Upper lobe of right lung (tissue), 1 donor: Measurements from ENCODE around the gene GUCY1B1. TPM values are rescaled to one million over a fixed set of nuclear protein-coding genes. Genes with fewer than 3 reads are reported as not detected.
A peak's percentile ranks its signal among the peaks of the same experiment; 100 is the strongest.

ENCODE experiments used
- ATAC-seq: fragments of 200-7000 bp; cut with Tn5 transposase; one replicate; pipeline ENCODE4 v1.9.1; 2020; ENCODE audit warnings: mild to moderate bottlenecking, moderate library complexity
- DNase-seq: peaks from one replicate; pipeline ENCODE4 v3.0.0-alpha.2; 2020
- H3K27ac ChIP-seq: fragments of 200-600 bp; one replicate; pipeline ENCODE4 v1.8.0; 2022
- H3K27me3 ChIP-seq: fragments of 200-600 bp; one replicate; pipeline ENCODE4 v1.8.0; 2022; ENCODE audit warnings: mild to moderate bottlenecking
- H3K36me3 ChIP-seq: fragments of 200-600 bp; one replicate; pipeline ENCODE4 v1.8.0; 2022
- H3K4me1 ChIP-seq: fragments of 200-600 bp; one replicate; pipeline ENCODE4 v1.8.0; 2022
- H3K4me3 ChIP-seq: fragments of 200-600 bp; one replicate; pipeline ENCODE4 v1.8.0; 2022; ENCODE audit warnings: mild to moderate bottlenecking
- H3K9me3 ChIP-seq: fragments of 200-600 bp; one replicate; pipeline ENCODE4 v1.8.0; 2022
- intact Hi-C: fragments of 100-400 bp; cut with DNase I; formaldehyde crosslinking; loops from one replicate; pipeline ENCODE4 v1.11.0; 2022
- total RNA-seq: library from RNA; stranded (reverse); fragmentation: NEBNext Ultra II Directional; extraction: Animal tissue kit (Norgen Biotek cat#: 25700); gene quantifications from one replicate; pipeline ENCODE4 v1.2.1, GENCODE V29; 2021
- TF ChIP-seq, protein P1 (sequence below): fragments of 200-600 bp; IDR thresholded peaks from one replicate; pipeline ENCODE4 v1.8.0; 2022; ENCODE audit warnings: antibody characterized with exemption
- donor health status: DM: no; HTN: yes; CAD: no; lungs with severe emphysema.

GUCY1B1 gene
- total RNA-seq, 1 donor from 2014 or later: 21.9 TPM

DNA sequence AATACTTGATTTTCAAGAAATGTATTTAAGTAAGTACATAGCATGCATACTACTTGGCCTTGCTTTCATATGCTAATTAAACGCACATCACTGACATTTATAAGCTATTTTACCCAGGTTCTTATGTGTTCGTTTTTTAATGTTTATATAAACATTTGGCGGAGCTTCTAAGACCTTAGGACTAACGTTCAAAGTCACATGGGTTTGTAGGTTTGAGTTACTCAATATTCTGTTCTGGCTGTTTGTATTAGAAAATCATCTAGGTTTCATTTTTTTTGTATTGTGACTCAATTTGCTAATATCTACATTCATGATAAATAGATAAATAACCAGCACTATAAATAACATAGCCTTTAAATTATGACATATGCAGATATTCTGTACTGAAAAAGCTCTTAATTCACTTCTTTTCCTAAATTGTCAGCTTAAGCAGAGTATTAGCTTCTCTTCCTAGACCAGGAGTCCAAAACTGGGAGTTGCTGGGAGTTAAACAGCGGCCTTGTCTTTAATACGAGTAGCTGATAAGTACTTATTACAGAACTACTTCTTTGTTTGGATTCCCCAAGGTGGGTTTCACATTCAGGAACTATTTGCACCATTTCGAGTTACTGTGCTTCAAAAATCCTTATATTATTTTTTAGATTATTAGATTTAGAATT, 42.0 kb downstream of the GUCY1B1 start:
- intact Hi-C loops: loop anchor here (10.0 kb wide), 1 partner anchor 154 kb away; the partner anchor contains the start of gene CTSO
- Histone ChIP-seq H3K27me3 (no peaks in the 10 kb centered on the region), H3K4me1 (no peaks in the 10 kb centered on the region), H3K36me3 (peaks cover 40% of the 10 kb centered on the region), H3K9me3 (no peaks in the 10 kb centered on the region), H3K27ac (no peak overlapping the region), H3K4me3 (no peak overlapping the region)
- no peak for DNase-seq
- TF ChIP-seq, protein P1, sequence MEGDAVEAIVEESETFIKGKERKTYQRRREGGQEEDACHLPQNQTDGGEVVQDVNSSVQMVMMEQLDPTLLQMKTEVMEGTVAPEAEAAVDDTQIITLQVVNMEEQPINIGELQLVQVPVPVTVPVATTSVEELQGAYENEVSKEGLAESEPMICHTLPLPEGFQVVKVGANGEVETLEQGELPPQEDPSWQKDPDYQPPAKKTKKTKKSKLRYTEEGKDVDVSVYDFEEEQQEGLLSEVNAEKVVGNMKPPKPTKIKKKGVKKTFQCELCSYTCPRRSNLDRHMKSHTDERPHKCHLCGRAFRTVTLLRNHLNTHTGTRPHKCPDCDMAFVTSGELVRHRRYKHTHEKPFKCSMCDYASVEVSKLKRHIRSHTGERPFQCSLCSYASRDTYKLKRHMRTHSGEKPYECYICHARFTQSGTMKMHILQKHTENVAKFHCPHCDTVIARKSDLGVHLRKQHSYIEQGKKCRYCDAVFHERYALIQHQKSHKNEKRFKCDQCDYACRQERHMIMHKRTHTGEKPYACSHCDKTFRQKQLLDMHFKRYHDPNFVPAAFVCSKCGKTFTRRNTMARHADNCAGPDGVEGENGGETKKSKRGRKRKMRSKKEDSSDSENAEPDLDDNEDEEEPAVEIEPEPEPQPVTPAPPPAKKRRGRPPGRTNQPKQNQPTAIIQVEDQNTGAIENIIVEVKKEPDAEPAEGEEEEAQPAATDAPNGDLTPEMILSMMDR: no peak
- no peak for ATAC-seq

DNA sequence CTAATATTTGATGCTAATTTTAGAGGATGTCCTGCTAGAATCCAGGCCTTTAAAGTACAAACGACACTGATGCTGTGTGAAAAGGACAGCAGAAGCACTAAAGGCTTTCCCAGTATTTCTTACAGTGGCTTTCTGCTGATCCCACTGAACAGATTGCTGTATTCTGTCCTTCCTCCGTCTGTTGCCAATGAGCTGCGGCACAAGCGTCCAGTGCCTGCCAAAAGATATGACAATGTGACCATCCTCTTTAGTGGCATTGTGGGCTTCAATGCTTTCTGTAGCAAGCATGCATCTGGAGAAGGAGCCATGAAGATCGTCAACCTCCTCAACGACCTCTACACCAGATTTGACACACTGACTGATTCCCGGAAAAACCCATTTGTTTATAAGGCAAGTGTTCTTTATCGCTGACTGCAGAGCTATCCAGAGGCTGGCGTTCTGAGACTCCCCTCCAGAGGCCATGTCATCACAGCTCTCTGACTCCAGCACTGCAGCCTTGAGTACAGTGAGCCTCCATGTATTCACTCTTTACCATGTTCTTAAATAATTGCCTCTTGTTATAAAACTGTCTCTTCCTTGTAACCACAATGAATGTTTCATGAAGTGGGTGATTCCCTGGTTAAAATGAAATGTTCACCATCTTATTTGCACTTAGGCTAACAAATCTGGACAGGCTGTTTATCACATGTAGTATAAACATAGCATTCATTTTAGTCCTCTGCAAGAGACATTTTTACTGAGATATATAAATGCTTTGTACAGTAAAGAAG, 43.6 kb downstream of the GUCY1B1 start:
- Histone ChIP-seq H3K27me3 (no peaks in the 10 kb centered on the region), H3K27ac (no peak overlapping the region), H3K36me3 (peaks cover 41% of the 10 kb centered on the region), H3K9me3 (no peaks in the 10 kb centered on the region), H3K4me3 (no peak overlapping the region), H3K4me1 (no peaks in the 10 kb centered on the region)
- ATAC-seq (no peak), DNase-seq (no peak)
- TF ChIP-seq, protein P1: no peak
- intact Hi-C loops: loop anchor here (10.0 kb wide), 1 partner anchor 152 kb away; the partner anchor contains the start of gene CTSO

DNA sequence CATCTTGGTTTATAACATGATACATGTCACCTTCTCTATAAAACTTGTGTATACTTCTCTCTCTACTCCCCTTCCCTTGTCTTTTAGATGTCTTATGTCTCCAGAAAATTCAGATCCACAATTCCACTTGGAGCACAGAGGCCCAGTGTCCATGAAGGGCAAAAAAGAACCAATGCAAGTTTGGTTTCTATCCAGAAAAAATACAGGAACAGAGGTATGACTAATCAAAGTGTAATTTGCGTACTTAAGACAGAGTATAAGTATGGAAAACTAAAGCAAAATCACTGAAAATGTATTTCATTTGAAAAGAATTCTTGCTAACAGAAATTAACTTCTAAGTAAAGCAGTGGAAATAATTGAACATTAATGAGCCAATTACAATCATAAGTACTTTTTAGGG, 46.2 kb downstream of the GUCY1B1 start:
- no peaks in the 10 kb centered on the region for H3K9me3 ChIP-seq
- intact Hi-C loops: loop anchor here (10.0 kb wide), 1 partner anchor 150 kb away; the partner anchor contains the start of gene CTSO
- no peaks in the 10 kb centered on the region for H3K27me3 ChIP-seq
- H3K27ac ChIP-seq: no peak overlapping the region
- no peak overlapping the region for H3K4me3 ChIP-seq
- no peak for DNase-seq
- TF ChIP-seq, protein P1: no peak
- ATAC-seq: no peak
- peaks cover 34% of the 10 kb centered on the region for H3K36me3 ChIP-seq
- no peaks in the 10 kb centered on the region for H3K4me1 ChIP-seq

DNA sequence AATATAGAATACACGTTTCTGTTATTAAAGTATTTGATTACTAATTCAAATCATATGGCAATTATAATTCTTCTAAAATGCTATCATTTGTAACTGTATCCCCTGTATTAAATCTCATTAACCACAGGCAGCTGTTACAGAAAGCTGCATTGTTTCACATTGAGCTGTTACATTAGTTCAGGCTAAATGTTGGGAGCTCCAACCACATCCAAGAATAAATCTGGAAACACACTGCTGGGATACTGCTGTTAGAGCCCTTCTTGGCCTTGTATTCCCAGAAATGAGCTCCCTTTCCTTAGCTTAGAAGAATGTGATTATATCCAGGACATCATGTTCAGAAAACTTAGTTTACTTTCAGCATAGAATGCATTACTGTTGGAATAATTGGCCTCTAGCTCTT, 48.2 kb downstream of the GUCY1B1 start:
- peaks cover 24% of the 10 kb centered on the region for H3K36me3 ChIP-seq
- DNase-seq (no peak), ATAC-seq (no peak)
- H3K27ac ChIP-seq: no peak overlapping the region
- no peaks in the 10 kb centered on the region for H3K9me3 ChIP-seq
- H3K27me3 ChIP-seq: no peaks in the 10 kb centered on the region
- no peaks in the 10 kb centered on the region for H3K4me1 ChIP-seq
- H3K4me3 ChIP-seq: no peak overlapping the region
- TF ChIP-seq, protein P1: no peak
- intact Hi-C loops: loop anchor here (10.0 kb wide), 1 partner anchor 148 kb away; the partner anchor contains the start of gene CTSO

DNA sequence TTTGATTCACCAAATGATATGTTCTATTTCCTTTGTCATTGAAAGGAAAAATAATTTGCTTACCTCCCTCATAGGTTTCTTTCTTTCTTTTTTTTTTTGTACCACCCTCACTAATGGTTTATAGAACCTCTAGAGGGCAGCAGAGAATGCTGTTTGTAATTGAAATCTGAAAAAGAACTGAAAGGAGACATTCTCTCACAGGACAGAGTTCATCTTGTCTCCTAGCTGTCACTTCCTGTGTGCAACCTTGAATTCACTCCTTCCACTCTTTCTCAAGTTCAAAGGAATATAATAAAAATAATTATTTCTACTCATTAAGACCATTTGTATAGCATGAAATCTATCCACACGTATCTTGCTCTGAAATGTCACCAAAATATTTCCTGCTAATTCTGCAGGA, 51.0 kb downstream of the GUCY1B1 start:
- H3K9me3 ChIP-seq: no peaks in the 10 kb centered on the region
- peaks cover 10% of the 10 kb centered on the region for H3K36me3 ChIP-seq
- H3K27ac ChIP-seq: no peak overlapping the region
- intact Hi-C loops: loop anchor here (10.0 kb wide), 1 partner anchor 145 kb away; the partner anchor contains the start of gene CTSO
- TF ChIP-seq, protein P1: peak; percentile 77
- H3K4me1 ChIP-seq: no peaks in the 10 kb centered on the region
- H3K27me3 ChIP-seq: no peaks in the 10 kb centered on the region
- peak; percentile 97 for ATAC-seq
- H3K4me3 ChIP-seq: no peak overlapping the region
- DNase-seq: no peak
